Measurements from ENCODE around the gene PIWIL4. TPM values are rescaled to one million over a fixed set of nuclear protein-coding genes. Genes with fewer than 3 reads are reported as not detected.

The PIWIL4 gene
- total RNA-seq, result 0.32 and 0.76 TPM in 2 replicates

GRCh38 chr11:94567181-94567670 is at the start of gene PIWIL4:
Gene PIWIL4 (plus strand): TSS chr11:94567368. CDS start chr11:94567519, 151 bp downstream.

GRCh38 chr11:94543695-94544645 is 23.2 kb upstream of the PIWIL4 start, which contains the start of gene FUT4:
Gene FUT4 (plus strand): TSS chr11:94543921. CDS start chr11:94544134, 213 bp downstream.

Other genes starting within 250 kb of the PIWIL4 start
- not detected in 2 replicates for gene GPR83, start 165.9 kb upstream of the PIWIL4 start, total RNA-seq
- 13.6 and 20.2 TPM in 2 replicates for gene MRE11, start 73.5 kb upstream of the PIWIL4 start, total RNA-seq
- 10.4 and 17.0 TPM in 2 replicates for gene ANKRD49, start 73.4 kb upstream of the PIWIL4 start, total RNA-seq
- gene C11orf97, start 54.9 kb upstream of the PIWIL4 start, total RNA-seq, result not detected in 2 replicates
- 3.9 and 4.1 TPM in 2 replicates for gene FUT4, start 23.4 kb upstream of the PIWIL4 start, total RNA-seq
- gene AMOTL1, start 201.0 kb downstream of the PIWIL4 start, total RNA-seq, result 29.3 and 35.4 TPM in 2 replicates